GM19351 (cell line): ENCODE results near the gene FAM120A.

Source experiments
- ATAC-seq: cut with Tn5 transposase; IDR thresholded peaks from one replicate; pipeline ENCODE4 v1.9.1; 2021; ENCODE audit warnings: mild to moderate bottlenecking, moderate library complexity; ENCODE audit not compliant: unreplicated experiment

FAM120A gene

GRCh38 chr9:93440896-93441580, 10.4 kb upstream of the FAM120A start:
- ATAC-seq = no peak

- no peak for ATAC-seq
Measured at GRCh38 chr9:93446073-93446472, 5.4 kb upstream of the FAM120A start.

GRCh38 chr9:93447655-93448054, 3.8 kb upstream of the FAM120A start:
- ATAC-seq = no peak

- peak; percentile 14 for ATAC-seq
Measured at GRCh38 chr9:93451849-93452709, 594 bp downstream of the FAM120A start.

- ATAC-seq = no peak
Measured at GRCh38 chr9:93452710-93453046, 1.2 kb downstream of the FAM120A start.

- peak; percentile 58 for ATAC-seq
Measured at GRCh38 chr9:93453047-93453914, 1.8 kb downstream of the FAM120A start, which contains the start of gene FAM120AOS. TSS of gene FAM120AOS (minus strand) at chr9:93453581. CDS start at chr9:93452709, 872 bp downstream.

- ATAC-seq = no peak
Measured at GRCh38 chr9:93456022-93456421, 4.5 kb downstream of the FAM120A start.

- ATAC-seq = no peak
Measured at GRCh38 chr9:93456504-93456903, 5.0 kb downstream of the FAM120A start.

- ATAC-seq = no peak
Measured at GRCh38 chr9:93457006-93457405, 5.5 kb downstream of the FAM120A start.

- ATAC-seq = no peak
Measured at GRCh38 chr9:93458712-93459111, 7.2 kb downstream of the FAM120A start.

GRCh38 chr9:93459432-93459847, 8.0 kb downstream of the FAM120A start:
- ATAC-seq = no peak

GRCh38 chr9:93460689-93461413, 9.4 kb downstream of the FAM120A start:
- no peak for ATAC-seq

- no peak for ATAC-seq
Measured at GRCh38 chr9:93461414-93461743, 9.9 kb downstream of the FAM120A start.

GRCh38 chr9:93461821-93462220, 10.3 kb downstream of the FAM120A start:
- ATAC-seq = no peak

- no peak for ATAC-seq
Measured at GRCh38 chr9:93463638-93464248, 12.3 kb downstream of the FAM120A start.

- no peak for ATAC-seq
Measured at GRCh38 chr9:93464395-93464794, 12.9 kb downstream of the FAM120A start.

- no peak for ATAC-seq
Measured at GRCh38 chr9:93464876-93465275, 13.4 kb downstream of the FAM120A start.

- ATAC-seq = no peak
Measured at GRCh38 chr9:93465855-93466254, 14.4 kb downstream of the FAM120A start.

- ATAC-seq = no peak
Measured at GRCh38 chr9:93466416-93467061, 15.1 kb downstream of the FAM120A start.

GRCh38 chr9:93467062-93467416, 15.6 kb downstream of the FAM120A start:
- ATAC-seq = no peak
